Lower lobe of right lung (tissue), 2 donors: ENCODE data around the gene PFKFB2. TPM values are rescaled to one million over a fixed set of nuclear protein-coding genes. Genes with fewer than 3 reads are reported as not detected.
A peak's percentile ranks its signal among the peaks of the same experiment; 100 is the strongest.

Experiments
- ATAC-seq, 2 donors: fragments of 200-7000 bp; cut with Tn5 transposase; one replicate each; pipeline ENCODE4 v1.9.1; 2020 to 2022; ENCODE audit warnings: mild to moderate bottlenecking in 2 of 2, moderate library complexity in 2 of 2
- DNase-seq: peaks from one replicate; pipeline ENCODE4 v3.0.0-alpha.2; 2020
- H3K27ac ChIP-seq: fragments of 200-600 bp; one replicate; pipeline ENCODE4 v1.8.0; 2022
- H3K27me3 ChIP-seq: fragments of 200-600 bp; one replicate; pipeline ENCODE4 v1.8.0; 2022; ENCODE audit warnings: low read depth
- H3K36me3 ChIP-seq: fragments of 200-600 bp; one replicate; pipeline ENCODE4 v1.8.0; 2022; ENCODE audit warnings: mild to moderate bottlenecking
- H3K4me1 ChIP-seq: fragments of 200-600 bp; one replicate; pipeline ENCODE4 v1.8.0; 2022
- H3K4me3 ChIP-seq: fragments of 200-600 bp; one replicate; pipeline ENCODE4 v1.8.0; 2022; ENCODE audit warnings: mild to moderate bottlenecking
- H3K9me3 ChIP-seq: fragments of 200-600 bp; one replicate; pipeline ENCODE4 v1.8.0; 2022
- CTCF ChIP-seq: fragments of 200-600 bp; IDR thresholded peaks from one replicate; pipeline ENCODE4 v1.8.0; 2022; ENCODE audit warnings: antibody characterized with exemption, mild to moderate bottlenecking
- intact Hi-C: fragments of 100-400 bp; cut with DNase I; formaldehyde crosslinking; loops from one replicate; pipeline ENCODE4 v1.11.0; 2022
- total RNA-seq: library from RNA; stranded (reverse); fragmentation: NEBNext Ultra II Directional; extraction: Animal tissue kit (Norgen Biotek cat#: 25700); gene quantifications from one replicate; pipeline ENCODE4 v1.2.1, GENCODE V29; 2021
- donor health status: DM: no; HTN: yes; CAD: no; lungs with severe emphysema.

Gene PFKFB2
- total RNA-seq, 1 donor from 2014 or later: 41.5 TPM

DNA sequence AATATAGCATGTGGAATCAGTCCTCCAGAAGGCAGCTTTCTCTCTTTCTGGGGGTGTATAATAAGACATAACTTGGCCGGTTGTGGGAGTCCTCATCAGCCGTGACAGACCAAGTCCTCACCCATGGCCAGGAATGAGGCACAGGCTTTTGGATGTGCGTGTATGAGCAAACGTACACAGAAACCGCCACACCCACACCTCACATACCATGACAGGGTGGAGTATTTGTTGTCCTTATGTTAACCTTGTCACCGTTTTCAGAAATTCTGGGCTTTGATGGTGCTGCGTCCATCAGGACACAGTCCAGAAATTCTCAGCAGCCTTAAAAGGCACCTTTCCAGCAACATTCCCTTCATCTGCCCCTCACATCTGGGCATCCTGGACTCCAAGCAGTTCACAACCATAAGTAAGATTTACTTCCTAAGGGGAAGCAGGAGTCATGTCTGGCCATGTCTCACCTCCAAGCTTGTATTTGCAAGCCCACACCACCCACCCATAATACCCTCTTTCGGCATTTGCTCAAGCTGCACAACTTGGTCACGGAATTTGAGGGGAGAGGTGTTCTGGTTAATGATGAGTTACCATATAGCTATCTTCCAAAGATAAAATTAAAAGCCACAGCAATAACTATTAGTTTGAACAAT is 32.9 kb upstream of the PFKFB2 start:
- Histone ChIP-seq H3K27me3 (no peaks in the 10 kb centered on the region), H3K36me3 (peaks cover 10% of the 10 kb centered on the region), H3K4me1 (peaks cover 51% of the 10 kb centered on the region)

DNA sequence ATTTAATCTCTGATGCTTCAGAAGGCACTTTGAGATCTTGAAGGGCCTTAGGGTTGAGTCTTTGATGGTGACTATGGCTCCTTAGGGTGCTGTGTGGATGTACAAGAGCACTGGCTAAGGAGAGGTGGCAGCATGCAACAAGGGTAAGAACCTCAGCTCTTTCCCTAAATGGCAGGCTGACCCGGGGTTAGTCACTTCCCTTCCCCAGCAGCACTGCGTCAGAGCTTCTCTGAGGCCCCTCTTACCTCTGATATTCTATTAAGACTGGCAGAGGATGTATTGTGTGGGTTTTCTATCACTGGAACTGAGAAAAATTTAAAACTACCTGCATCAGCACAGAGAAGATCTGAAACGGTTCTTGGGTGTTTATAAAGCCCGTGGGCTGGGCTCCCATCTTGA is 32.4 kb upstream of the PFKFB2 start:
- Histone ChIP-seq H3K27ac (peak overlapping the region; percentile 66), H3K9me3 (no peaks in the 10 kb centered on the region), H3K27me3 (no peaks in the 10 kb centered on the region), H3K36me3 (peaks cover 10% of the 10 kb centered on the region), H3K4me1 (peaks cover 56% of the 10 kb centered on the region), H3K4me3 (no peak overlapping the region)
- ATAC-seq: no peak
- intact Hi-C loops: no loop called here
- no peak for TF ChIP-seq CTCF
- no peak for DNase-seq

More for the DNA sequence above, 32.9 kb upstream of the PFKFB2 start:
- H3K27ac ChIP-seq: peak overlapping the region; percentile 68
- no peak overlapping the region for H3K4me3 ChIP-seq
- DNase-seq (peak; percentile 75), ATAC-seq (peak; percentile 68 to 77)
- intact Hi-C loops: no loop called here
- no peak for TF ChIP-seq CTCF
- H3K9me3 ChIP-seq: no peaks in the 10 kb centered on the region

DNA sequence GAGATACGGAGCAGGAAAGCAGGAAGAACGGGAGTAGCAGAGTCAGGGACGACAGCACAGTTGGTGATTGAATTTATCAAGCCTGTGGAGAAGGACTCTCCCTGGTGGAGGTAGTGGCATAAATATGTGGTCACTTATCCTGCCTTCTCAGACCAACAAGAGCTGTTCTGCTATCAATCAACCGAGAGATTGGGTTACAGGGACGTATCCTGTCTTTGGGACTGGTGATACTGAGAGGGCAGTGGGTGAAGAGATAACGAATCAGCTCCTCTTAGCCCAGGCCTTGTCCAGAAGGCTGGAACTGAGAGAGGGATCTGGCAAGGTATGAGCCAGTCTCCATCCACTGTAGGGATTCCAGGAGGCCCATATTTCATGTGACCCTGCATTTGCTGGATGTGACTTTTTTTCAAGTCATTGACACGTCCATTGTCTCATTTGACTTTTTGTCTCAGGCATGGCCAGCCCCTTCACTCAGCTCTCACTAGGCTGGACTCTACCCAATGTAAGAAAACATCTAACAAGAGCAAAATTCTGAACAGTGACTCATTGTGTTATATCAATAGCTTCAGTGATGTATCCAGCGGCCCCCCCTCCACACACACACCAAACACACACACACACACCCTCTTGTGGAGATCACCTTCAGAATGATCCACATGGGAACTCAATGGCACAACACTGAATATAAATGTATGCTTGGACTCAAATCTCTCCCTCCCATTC is 31.8 kb upstream of the PFKFB2 start:
- Histone ChIP-seq H3K4me1 (peaks cover 62% of the 10 kb centered on the region), H3K4me3 (no peak overlapping the region), H3K36me3 (peaks cover 10% of the 10 kb centered on the region), H3K9me3 (no peaks in the 10 kb centered on the region), H3K27me3 (no peaks in the 10 kb centered on the region), H3K27ac (peak overlapping the region; percentile 66)
- intact Hi-C loops: no loop called here
- TF ChIP-seq CTCF: no peak
- ATAC-seq (no peak), DNase-seq (no peak)

- intact Hi-C loops: no loop called here
Observed at GRCh38 chr1:207021876-207022596, 31.0 kb upstream of the PFKFB2 start.

More at GRCh38 chr1:207021876-207022596, 31.0 kb upstream of the PFKFB2 start:
- Histone ChIP-seq H3K36me3 (peaks cover 10% of the 10 kb centered on the region), H3K4me1 (peaks cover 67% of the 10 kb centered on the region), H3K27me3 (no peaks in the 10 kb centered on the region), H3K4me3 (no peak overlapping the region), H3K9me3 (no peaks in the 10 kb centered on the region), H3K27ac (peak overlapping the region; percentile 66)
- DNase-seq (peak; percentile 53), ATAC-seq (no peak)
- TF ChIP-seq CTCF: no peak
